ENCODE data around the gene ZNF385B.
"Not testable (repeated sequence)": the region's sequence is repeated elsewhere in the genome, so short reads cannot be mapped to it uniquely, and the experiment has no call there.

- TF ChIP-seq, protein P1, sequence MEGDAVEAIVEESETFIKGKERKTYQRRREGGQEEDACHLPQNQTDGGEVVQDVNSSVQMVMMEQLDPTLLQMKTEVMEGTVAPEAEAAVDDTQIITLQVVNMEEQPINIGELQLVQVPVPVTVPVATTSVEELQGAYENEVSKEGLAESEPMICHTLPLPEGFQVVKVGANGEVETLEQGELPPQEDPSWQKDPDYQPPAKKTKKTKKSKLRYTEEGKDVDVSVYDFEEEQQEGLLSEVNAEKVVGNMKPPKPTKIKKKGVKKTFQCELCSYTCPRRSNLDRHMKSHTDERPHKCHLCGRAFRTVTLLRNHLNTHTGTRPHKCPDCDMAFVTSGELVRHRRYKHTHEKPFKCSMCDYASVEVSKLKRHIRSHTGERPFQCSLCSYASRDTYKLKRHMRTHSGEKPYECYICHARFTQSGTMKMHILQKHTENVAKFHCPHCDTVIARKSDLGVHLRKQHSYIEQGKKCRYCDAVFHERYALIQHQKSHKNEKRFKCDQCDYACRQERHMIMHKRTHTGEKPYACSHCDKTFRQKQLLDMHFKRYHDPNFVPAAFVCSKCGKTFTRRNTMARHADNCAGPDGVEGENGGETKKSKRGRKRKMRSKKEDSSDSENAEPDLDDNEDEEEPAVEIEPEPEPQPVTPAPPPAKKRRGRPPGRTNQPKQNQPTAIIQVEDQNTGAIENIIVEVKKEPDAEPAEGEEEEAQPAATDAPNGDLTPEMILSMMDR (IDR thresholded peaks at IDR 0.05) = not testable (repeated sequence)
- TF ChIP-seq EZH2, EZH2phosphoT487 (IDR thresholded peaks at IDR 0.05): not testable (repeated sequence)
Observed at GRCh38 chr2:179631769-179632385, 229.5 kb downstream of the ZNF385B start.

All from neural progenitor cell (in vitro differentiated cells).